Measurements from ENCODE around the gene GYPC. TPM values are rescaled to one million over a fixed set of nuclear protein-coding genes. Genes with fewer than 3 reads are reported as not detected.

The GYPC gene
- total RNA-seq, 1 experiment from 2014 or later, result 156 TPM

DNA sequence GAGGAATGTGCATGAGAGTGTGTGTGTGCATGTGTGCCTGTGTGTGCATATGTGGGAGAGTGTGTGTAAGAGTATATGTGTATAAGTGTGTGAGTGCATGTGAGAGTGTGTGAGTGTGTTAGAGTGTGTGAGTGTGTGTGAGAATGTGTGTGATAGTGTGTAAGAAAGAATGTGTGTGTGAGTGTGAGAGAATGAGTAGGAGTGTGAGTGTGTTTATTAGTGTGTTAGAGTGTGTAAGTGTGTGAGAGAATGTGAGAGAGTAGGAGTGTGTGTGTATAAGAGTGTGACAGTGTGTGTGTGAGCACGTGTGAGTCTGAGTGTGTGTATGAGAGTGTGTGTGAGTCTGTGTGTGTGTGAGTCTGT, 21.2 kb downstream of the GYPC start:
- Histone ChIP-seq H3K9ac (ENCODE audit: low read length) (no peak overlapping the region), H3K4me1 (ENCODE audit: low read length) (no peaks in the 10 kb centered on the region), H2AFZ (ENCODE audit: low read length) (no peak overlapping the region), H4K20me1 (ENCODE audit: insufficient read depth, low read depth, low read length) (no peaks in the 10 kb centered on the region), H3K27ac (ENCODE audit: low read length) (no peak overlapping the region), H3K4me2 (ENCODE audit: low read depth, low read length, poor library complexity, severe bottlenecking) (no peak overlapping the region), H3K9me3 (ENCODE audit: low read length) (peaks cover 2% of the 10 kb centered on the region; the same call in 1 of the 2 replicates), H3K79me2 (ENCODE audit: low read length) (peaks cover 24% of the 10 kb centered on the region), H3K36me3 (ENCODE audit: insufficient read depth, low read length) (no peaks in the 10 kb centered on the region), H3K4me3 (ENCODE audit: low read length) (no peak overlapping the region), H3K9me2 (replicated peaks; ENCODE audit: insufficient read depth, low read length) (no peaks in the 10 kb centered on the region), H3K27me3 (ENCODE audit: low read length) (no peaks in the 10 kb centered on the region)
- no peak for DNase-seq

DNA sequence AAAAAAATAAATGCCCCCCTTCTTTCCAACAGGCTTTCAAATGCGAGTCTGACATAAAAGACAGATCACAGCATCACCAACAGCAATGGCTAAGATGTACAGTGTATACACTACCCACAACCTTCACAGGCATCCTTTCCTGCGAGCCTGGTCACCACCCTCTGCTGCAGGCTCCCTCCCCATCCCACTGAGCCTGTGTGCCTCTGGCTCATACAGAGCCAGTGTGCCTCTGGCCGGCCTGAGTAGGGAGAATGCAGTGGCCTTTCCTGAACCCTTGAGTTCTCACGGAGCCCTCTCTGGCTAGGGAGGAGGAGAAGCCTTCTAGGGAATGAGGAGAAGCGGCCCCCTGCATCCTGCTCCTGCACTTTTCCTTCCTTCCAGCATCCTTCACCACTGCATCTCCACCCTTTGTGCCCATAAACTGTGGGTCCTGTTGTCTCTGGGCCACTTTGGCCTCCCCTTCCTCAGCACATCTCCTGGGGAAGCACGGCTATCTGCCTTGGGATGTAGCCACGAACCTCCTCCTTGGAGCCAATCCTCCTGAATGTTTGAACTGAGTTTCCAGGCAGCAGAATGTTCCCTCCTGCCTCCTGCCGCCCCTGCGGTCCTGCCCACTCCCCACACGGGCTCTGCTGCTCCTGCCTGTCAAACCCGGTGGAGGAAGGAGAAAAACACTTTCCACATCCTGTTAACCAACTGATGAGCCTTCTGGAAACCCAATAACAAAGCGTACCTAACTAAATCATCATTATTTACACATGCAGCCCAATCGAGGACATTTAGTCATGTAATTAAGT, 22.5 kb downstream of the GYPC start:
- Histone ChIP-seq H3K4me1 (ENCODE audit: low read length) (no peaks in the 10 kb centered on the region), H3K9me3 (ENCODE audit: low read length) (peaks cover 2% of the 10 kb centered on the region; the same call in 1 of the 2 replicates), H3K79me2 (ENCODE audit: low read length) (peaks cover 20% of the 10 kb centered on the region), H3K27ac (ENCODE audit: low read length) (no peak overlapping the region), H4K20me1 (ENCODE audit: insufficient read depth, low read depth, low read length) (no peaks in the 10 kb centered on the region), H3K4me2 (ENCODE audit: low read depth, low read length, poor library complexity, severe bottlenecking) (no peak overlapping the region), H3K27me3 (ENCODE audit: low read length) (no peaks in the 10 kb centered on the region), H3K36me3 (ENCODE audit: insufficient read depth, low read length) (no peaks in the 10 kb centered on the region), H2AFZ (ENCODE audit: low read length) (no peak overlapping the region), H3K9ac (ENCODE audit: low read length) (no peak overlapping the region), H3K9me2 (replicated peaks; ENCODE audit: insufficient read depth, low read length) (no peaks in the 10 kb centered on the region), H3K4me3 (ENCODE audit: low read length) (no peak overlapping the region)
- DNase-seq, result no peak

DNA sequence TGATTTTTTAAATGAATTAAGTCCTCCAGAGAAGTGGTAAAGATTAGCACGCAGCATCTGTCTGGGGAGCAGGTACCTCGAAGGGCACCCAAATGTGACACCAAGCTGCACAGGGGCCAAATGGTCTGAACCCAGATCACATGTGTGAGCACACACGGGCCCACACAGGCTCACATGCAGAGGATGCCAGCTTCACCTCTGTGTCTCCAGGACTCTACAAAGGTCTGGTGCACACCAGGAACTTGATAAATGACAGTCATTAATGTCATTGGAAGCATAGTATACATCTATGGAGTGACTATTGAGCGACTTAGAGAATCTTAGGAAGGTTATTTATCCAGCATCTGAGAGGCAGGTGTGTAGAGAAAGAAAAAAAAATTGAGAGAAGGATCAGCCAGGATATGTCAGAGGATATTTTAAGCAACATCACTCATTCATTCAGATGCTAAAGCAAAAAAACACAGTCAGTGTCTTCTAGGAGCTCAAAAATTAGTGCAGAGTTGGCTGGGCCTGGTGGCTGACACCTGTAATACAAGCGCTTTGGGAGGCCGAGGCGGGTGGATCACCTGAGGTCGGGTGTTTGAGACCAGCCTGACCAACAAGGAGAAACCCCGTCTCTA, 23.2 kb downstream of the GYPC start:
- Histone ChIP-seq H3K4me1 (ENCODE audit: low read length) (no peaks in the 10 kb centered on the region), H3K27ac (ENCODE audit: low read length) (no peak overlapping the region), H4K20me1 (ENCODE audit: insufficient read depth, low read depth, low read length) (no peaks in the 10 kb centered on the region), H3K36me3 (ENCODE audit: insufficient read depth, low read length) (no peaks in the 10 kb centered on the region), H3K9me2 (replicated peaks; ENCODE audit: insufficient read depth, low read length) (no peaks in the 10 kb centered on the region), H3K4me2 (ENCODE audit: low read depth, low read length, poor library complexity, severe bottlenecking) (no peak overlapping the region), H3K9ac (ENCODE audit: low read length) (no peak overlapping the region), H3K27me3 (ENCODE audit: low read length) (no peaks in the 10 kb centered on the region), H3K79me2 (ENCODE audit: low read length) (peaks cover 19% of the 10 kb centered on the region), H3K9me3 (ENCODE audit: low read length) (peaks cover 2% of the 10 kb centered on the region; the same call in 1 of the 2 replicates), H3K4me3 (ENCODE audit: low read length) (no peak overlapping the region), H2AFZ (ENCODE audit: low read length) (no peak overlapping the region)
- DNase-seq, result no peak

DNA sequence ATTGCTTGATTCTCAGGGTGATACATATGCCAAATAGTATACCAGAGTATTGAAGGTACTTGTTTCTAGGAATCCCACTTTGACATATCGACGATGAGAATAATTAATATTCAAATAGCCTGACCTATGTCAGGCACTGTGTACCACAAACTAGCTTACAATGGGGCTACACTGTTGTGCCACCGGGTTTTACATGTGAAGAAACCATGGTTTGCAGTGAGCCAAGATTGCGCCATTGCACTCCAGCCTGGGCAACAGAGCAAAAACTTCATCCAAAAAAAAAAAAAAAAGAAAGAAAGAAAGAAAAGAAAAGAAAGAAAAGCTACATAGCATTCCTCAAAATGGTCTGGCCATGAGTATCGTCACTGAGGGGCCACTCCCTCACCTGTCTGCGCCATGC, 25.5 kb downstream of the GYPC start:
- H4K20me1 ChIP-seq (ENCODE audit: insufficient read depth, low read depth, low read length), result no peaks in the 10 kb centered on the region
- no peaks in the 10 kb centered on the region for H3K27me3 ChIP-seq (ENCODE audit: low read length)
- H3K9me3 ChIP-seq (ENCODE audit: low read length), result no peaks in the 10 kb centered on the region
- H3K9ac ChIP-seq (ENCODE audit: low read length), result no peak overlapping the region
- H2AFZ ChIP-seq (ENCODE audit: low read length), result no peak overlapping the region
- H3K36me3 ChIP-seq (ENCODE audit: insufficient read depth, low read length), result no peaks in the 10 kb centered on the region
- no peak overlapping the region for H3K4me2 ChIP-seq (ENCODE audit: low read depth, low read length, poor library complexity, severe bottlenecking)
- no peaks in the 10 kb centered on the region for H3K9me2 ChIP-seq (replicated peaks; ENCODE audit: insufficient read depth, low read length)
- H3K4me1 ChIP-seq (ENCODE audit: low read length), result no peaks in the 10 kb centered on the region
- no peak overlapping the region for H3K27ac ChIP-seq (ENCODE audit: low read length)
- no peak overlapping the region for H3K4me3 ChIP-seq (ENCODE audit: low read length)
- no peak for DNase-seq
- H3K79me2 ChIP-seq (ENCODE audit: low read length), result peaks cover 4% of the 10 kb centered on the region; the same call in 1 of the 2 replicates

DNA sequence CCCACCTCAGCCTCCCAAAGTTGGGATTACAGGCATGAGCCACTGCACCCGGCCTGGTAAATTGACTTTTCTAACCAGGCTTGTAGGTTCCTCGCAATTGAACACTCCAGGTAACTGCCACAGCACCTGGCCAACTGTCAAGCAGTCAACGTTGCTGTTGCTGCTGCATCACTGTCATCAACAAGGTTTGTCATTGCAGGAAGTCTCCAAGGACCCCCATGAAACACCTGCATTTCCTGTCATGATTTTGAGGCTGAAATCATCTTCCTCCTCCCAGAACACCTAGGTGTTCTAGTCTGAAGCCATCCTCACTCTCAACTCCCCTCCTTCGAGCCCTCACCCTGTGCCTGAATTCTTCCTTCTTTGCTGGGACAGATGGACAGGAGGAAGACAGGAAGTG, 29.7 kb downstream of the GYPC start:
- no peak for DNase-seq
- Histone ChIP-seq H2AFZ (ENCODE audit: low read length) (no peak overlapping the region), H3K27ac (ENCODE audit: low read length) (no peak overlapping the region), H3K4me3 (ENCODE audit: low read length) (no peak overlapping the region), H3K9ac (ENCODE audit: low read length) (no peak overlapping the region), H3K36me3 (ENCODE audit: insufficient read depth, low read length) (no peaks in the 10 kb centered on the region), H4K20me1 (ENCODE audit: insufficient read depth, low read depth, low read length) (no peaks in the 10 kb centered on the region), H3K9me3 (ENCODE audit: low read length) (no peaks in the 10 kb centered on the region), H3K9me2 (replicated peaks; ENCODE audit: insufficient read depth, low read length) (no peaks in the 10 kb centered on the region), H3K79me2 (ENCODE audit: low read length) (no peaks in the 10 kb centered on the region), H3K27me3 (ENCODE audit: low read length) (no peaks in the 10 kb centered on the region), H3K4me1 (ENCODE audit: low read length) (no peaks in the 10 kb centered on the region), H3K4me2 (ENCODE audit: low read depth, low read length, poor library complexity, severe bottlenecking) (no peak overlapping the region)

DNA sequence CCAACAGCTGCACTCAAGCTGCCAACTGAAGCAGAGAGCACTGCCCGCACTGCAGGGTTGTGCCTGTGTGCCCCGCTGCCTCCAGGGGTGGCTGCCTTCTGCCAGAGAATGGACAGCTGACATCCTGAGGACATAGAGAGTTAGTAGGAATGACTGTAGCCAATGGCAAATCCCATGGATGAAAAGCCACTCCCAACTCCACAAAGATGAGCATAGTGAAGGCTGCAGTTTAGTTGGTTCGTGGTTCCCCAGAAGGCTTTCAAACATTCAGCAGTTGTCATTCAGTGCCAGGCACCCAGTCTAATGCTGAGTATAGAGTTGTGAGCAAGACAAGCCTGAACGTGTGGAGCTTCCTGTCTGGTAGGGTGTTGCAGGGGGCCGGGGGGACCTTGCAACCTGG, 30.3 kb downstream of the GYPC start:
- H3K36me3 ChIP-seq (ENCODE audit: insufficient read depth, low read length), result no peaks in the 10 kb centered on the region
- H3K27ac ChIP-seq (ENCODE audit: low read length), result no peak overlapping the region
- no peaks in the 10 kb centered on the region for H3K9me3 ChIP-seq (ENCODE audit: low read length)
- H3K79me2 ChIP-seq (ENCODE audit: low read length), result no peaks in the 10 kb centered on the region
- H3K4me2 ChIP-seq (ENCODE audit: low read depth, low read length, poor library complexity, severe bottlenecking), result no peak overlapping the region
- H3K4me1 ChIP-seq (ENCODE audit: low read length), result no peaks in the 10 kb centered on the region
- H2AFZ ChIP-seq (ENCODE audit: low read length), result no peak overlapping the region
- no peak overlapping the region for H3K4me3 ChIP-seq (ENCODE audit: low read length)
- DNase-seq, result no peak
- H3K27me3 ChIP-seq (ENCODE audit: low read length), result no peaks in the 10 kb centered on the region
- H3K9ac ChIP-seq (ENCODE audit: low read length), result no peak overlapping the region
- H4K20me1 ChIP-seq (ENCODE audit: insufficient read depth, low read depth, low read length), result no peaks in the 10 kb centered on the region
- no peaks in the 10 kb centered on the region for H3K9me2 ChIP-seq (replicated peaks; ENCODE audit: insufficient read depth, low read length)

DNA sequence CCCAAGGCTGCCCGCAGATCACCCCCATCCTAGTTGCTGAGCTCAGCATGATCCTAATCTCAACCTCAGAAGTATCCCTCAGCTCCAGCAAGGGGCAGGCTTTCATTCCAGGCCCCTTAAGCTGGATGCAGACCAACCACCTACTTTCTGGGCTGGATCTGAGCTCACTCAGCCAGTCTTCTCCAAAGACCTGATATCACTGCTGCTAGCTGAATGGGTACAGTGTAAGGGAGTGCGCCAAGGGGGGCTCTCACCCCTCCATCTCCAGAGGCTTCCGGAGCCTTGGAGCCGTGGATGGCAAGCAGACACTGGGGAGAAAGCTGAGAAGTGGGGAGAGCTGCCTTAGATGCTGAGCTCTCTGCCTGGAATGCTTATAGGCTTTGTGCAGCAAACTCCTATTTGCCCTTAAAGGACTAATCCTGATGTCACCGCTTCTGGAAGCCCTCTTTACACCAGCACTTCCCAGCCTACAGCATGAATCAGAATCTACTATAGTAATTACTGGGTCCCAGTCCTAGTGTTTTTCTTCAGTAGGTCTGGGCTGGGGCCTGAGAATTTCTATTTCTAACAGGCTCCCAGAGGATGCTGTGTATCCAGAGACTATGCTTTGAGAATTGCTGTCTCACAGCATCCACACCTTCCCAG, 31.0 kb downstream of the GYPC start:
- H3K27ac ChIP-seq (ENCODE audit: low read length), result no peak overlapping the region
- no peaks in the 10 kb centered on the region for H3K4me1 ChIP-seq (ENCODE audit: low read length)
- DNase-seq, result no peak
- no peaks in the 10 kb centered on the region for H3K9me3 ChIP-seq (ENCODE audit: low read length)
- no peaks in the 10 kb centered on the region for H4K20me1 ChIP-seq (ENCODE audit: insufficient read depth, low read depth, low read length)
- no peaks in the 10 kb centered on the region for H3K27me3 ChIP-seq (ENCODE audit: low read length)
- H3K9me2 ChIP-seq (replicated peaks; ENCODE audit: insufficient read depth, low read length), result no peaks in the 10 kb centered on the region
- no peak overlapping the region for H3K4me2 ChIP-seq (ENCODE audit: low read depth, low read length, poor library complexity, severe bottlenecking)
- no peak overlapping the region for H3K9ac ChIP-seq (ENCODE audit: low read length)
- H3K36me3 ChIP-seq (ENCODE audit: insufficient read depth, low read length), result no peaks in the 10 kb centered on the region
- no peak overlapping the region for H3K4me3 ChIP-seq (ENCODE audit: low read length)
- H3K79me2 ChIP-seq (ENCODE audit: low read length), result no peaks in the 10 kb centered on the region
- H2AFZ ChIP-seq (ENCODE audit: low read length), result no peak overlapping the region

DNA sequence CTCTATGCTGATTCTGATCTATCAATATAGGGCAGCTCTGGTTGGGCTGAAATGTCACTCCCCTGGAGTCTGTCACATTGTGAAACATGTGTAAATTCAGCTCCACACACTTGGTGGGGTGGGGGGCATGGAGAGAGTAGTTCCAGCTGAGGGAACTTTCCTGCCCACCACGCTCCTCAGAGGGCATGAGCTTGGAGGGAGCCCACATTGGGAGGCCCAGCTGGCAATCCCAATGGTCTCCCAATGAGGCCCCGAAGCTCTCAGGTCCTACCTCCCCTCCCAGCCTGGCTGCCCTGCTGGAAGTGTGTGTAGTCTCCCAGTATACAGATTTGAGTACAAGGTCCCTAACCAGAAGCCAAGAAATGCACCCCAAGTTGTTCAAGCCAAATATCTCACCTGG, 31.5 kb downstream of the GYPC start:
- Histone ChIP-seq H3K9me2 (replicated peaks; ENCODE audit: insufficient read depth, low read length) (no peaks in the 10 kb centered on the region), H3K4me3 (ENCODE audit: low read length) (no peak overlapping the region), H3K27me3 (ENCODE audit: low read length) (no peaks in the 10 kb centered on the region), H3K4me1 (ENCODE audit: low read length) (no peaks in the 10 kb centered on the region), H3K79me2 (ENCODE audit: low read length) (no peaks in the 10 kb centered on the region), H3K9ac (ENCODE audit: low read length) (no peak overlapping the region), H3K9me3 (ENCODE audit: low read length) (no peaks in the 10 kb centered on the region), H2AFZ (ENCODE audit: low read length) (no peak overlapping the region), H3K27ac (ENCODE audit: low read length) (no peak overlapping the region), H4K20me1 (ENCODE audit: insufficient read depth, low read depth, low read length) (no peaks in the 10 kb centered on the region), H3K36me3 (ENCODE audit: insufficient read depth, low read length) (no peaks in the 10 kb centered on the region), H3K4me2 (ENCODE audit: low read depth, low read length, poor library complexity, severe bottlenecking) (no peak overlapping the region)
- no peak for DNase-seq
